C4-2B (cell line): Measurements from ENCODE around the gene TMEM117.

Experiments
- ZFX ChIP-seq: fragments of 450-650 bp; IDR thresholded peaks from 2 replicates; pipeline ENCODE4 v1.6.1; 2017
- TF ChIP-seq, protein P1 (sequence below): fragments of 450-650 bp; conservative IDR thresholded peaks from 2 replicates; pipeline ENCODE4 v1.5.1; 2017; ENCODE audit warnings: mild to moderate bottlenecking

DNA sequence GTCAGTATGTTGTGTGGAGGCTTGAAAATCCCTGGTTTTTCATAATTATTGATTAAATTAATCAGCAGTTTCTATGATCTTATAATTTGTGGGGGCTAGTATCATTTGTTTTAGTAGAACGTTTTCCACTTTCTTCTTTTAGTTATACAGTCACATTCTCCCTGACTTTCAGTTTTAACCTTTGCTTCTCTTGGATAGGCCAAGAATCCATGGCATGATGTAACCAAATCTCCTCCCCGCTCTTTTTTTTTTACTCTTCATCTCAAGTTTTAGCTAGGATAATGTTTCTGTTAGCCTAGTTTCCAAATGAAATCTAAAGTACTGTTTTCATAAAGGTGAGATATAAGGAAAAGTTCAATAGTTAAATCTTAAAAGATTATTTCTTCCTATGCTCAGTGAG lies 106.5 kb downstream of the TMEM117 start:
- TF ChIP-seq ZFX, result no peak
- TF ChIP-seq, protein P1, sequence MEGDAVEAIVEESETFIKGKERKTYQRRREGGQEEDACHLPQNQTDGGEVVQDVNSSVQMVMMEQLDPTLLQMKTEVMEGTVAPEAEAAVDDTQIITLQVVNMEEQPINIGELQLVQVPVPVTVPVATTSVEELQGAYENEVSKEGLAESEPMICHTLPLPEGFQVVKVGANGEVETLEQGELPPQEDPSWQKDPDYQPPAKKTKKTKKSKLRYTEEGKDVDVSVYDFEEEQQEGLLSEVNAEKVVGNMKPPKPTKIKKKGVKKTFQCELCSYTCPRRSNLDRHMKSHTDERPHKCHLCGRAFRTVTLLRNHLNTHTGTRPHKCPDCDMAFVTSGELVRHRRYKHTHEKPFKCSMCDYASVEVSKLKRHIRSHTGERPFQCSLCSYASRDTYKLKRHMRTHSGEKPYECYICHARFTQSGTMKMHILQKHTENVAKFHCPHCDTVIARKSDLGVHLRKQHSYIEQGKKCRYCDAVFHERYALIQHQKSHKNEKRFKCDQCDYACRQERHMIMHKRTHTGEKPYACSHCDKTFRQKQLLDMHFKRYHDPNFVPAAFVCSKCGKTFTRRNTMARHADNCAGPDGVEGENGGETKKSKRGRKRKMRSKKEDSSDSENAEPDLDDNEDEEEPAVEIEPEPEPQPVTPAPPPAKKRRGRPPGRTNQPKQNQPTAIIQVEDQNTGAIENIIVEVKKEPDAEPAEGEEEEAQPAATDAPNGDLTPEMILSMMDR, result no peak
